ENCODE measurements around the gene B3GALT4.
"Not testable (repeated sequence)": the region's sequence is repeated elsewhere in the genome, so short reads cannot be mapped to it uniquely, and the experiment has no call there.

The B3GALT4 gene

DNA sequence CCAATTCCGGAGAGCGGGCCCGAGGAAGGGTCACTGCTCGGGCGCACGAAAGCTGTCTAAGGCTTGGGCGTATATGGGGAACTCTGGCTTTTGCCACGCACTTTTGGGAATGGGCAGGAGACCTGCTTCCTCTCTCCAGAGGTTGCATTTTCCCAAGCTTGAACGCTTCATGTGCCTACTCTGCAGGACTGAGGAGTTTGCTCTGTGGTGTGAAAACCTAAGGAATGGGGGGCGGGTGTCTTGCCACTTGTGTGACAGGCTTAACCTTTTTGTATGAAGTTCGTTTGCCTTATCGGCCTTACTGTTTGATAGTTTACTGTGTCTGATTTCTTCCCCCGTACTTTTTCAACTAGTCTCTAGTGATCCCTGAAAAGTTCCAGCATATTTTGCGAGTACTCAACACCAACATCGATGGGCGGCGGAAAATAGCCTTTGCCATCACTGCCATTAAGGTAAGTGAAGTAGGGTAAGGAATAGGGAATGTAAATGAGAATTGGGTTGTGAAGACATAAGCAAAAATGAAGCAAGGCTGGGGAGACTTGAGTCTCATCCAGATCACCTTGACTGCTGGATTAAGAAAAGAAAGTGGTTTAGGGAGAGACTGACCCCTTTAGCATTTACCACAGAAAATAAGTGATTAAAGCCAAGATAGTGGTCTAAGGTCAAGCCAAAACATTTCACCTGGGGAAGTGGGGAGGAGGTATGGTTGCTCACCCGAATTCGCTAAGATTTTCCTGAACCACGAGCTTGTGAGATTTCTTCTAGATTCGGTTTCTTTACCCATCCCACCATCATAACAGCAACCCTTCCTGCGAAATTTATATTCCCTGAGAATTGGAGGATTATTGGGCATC is 4.4 kb upstream of the B3GALT4 start:
- no peak for DNase-seq

GRCh38 chr6:33273129-33273923 is 3.6 kb upstream of the B3GALT4 start:
- DNase-seq, result no peak

GRCh38 chr6:33273924-33274902 is 2.7 kb upstream of the B3GALT4 start:
- no peak for DNase-seq

DNA sequence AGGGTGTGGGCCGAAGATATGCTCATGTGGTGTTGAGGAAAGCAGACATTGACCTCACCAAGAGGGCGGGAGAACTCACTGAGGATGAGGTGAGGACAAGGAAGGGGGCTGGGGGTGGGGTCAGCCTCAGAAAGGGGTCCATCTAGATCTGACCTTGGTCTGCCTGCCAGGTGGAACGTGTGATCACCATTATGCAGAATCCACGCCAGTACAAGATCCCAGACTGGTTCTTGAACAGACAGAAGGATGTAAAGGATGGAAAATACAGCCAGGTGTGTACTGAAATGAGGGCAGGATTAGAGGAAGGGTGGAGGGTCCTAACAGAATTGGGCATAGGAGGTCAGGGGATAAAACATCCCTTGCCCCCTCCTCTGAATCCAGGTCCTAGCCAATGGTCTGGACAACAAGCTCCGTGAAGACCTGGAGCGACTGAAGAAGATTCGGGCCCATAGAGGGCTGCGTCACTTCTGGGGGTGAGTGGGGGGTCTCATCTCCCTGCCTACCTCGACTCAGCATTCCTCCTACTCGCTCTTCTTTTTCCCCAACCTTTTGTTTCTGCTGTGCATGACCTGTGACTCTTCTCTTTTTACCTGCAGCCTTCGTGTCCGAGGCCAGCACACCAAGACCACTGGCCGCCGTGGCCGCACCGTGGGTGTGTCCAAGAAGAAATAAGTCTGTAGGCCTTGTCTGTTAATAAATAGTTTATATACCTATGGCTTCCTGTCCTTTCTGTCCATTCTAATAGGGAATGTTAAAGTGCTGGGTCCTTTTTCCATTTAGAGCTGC is 935 bp upstream of the B3GALT4 start:
- not testable (repeated sequence) for DNase-seq

GRCh38 chr6:33276581-33276863 is 401 bp upstream of the B3GALT4 start:
- no peak for DNase-seq

- DNase-seq, result no peak
Observed at GRCh38 chr6:33277663-33278391, 904 bp downstream of the B3GALT4 start.

DNA sequence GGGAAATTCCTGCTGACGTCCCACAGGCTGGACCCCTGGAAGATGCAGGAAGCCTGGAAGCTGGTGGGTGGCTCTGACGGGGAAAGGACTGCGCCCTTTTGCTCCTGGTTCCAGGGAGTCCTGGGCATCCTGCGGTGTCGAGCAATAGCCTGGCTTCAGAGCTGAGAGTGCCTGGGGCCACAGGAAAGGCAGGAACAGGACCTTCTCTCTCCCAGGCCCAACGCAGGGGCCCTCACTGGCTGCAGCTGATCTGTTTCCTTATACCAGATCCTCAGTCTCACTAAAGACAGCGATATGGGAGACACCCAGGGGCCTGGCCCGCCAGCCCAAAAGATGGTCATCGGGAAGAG is 1.4 kb downstream of the B3GALT4 start:
- no peak for DNase-seq

GRCh38 chr6:33278810-33279209 is 1.9 kb downstream of the B3GALT4 start:
- no peak for DNase-seq

GRCh38 chr6:33279257-33279695 is 2.4 kb downstream of the B3GALT4 start:
- no peak for DNase-seq

- peak; percentile 58 for DNase-seq
Observed at GRCh38 chr6:33279971-33280511, 3.1 kb downstream of the B3GALT4 start.

DNA sequence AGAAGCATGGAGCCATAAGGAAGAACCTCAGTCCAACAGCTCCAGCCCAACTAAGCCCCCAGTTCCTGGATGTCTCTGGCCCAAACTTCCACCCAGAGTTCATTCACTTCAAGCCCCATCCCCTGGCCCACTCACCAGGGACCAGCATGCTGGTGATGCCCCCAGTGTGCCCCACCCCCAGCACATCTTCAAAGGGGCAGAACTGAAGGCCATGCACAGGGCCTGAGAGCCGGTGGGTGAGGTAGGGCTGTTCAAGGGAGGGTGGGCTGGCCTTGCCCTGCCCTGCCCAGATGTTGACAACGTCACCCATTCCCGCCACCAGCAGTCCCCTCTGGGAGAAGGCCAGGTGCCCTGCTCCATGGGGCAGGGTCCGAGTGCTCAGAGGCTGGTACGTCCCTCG is 3.6 kb downstream of the B3GALT4 start:
- DNase-seq, result no peak

DNA sequence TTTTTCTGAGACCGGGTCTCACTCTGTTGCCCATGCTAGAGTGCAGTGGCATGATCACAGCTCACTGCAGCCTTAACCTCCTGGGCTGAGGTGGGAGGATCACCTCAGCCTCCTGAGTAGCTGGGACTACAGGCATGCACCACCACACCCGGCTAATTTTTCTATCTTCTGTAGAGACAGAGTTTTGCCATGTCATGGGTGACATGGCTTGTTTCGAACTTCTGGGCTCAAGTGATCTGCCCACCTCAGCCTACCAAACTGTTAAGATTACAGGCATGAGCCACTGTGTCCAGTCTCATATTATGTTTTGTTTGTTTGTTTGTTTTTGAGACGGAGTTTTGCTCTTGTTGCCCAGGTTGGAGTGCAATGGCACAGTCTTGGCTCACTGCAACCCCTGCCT is 8.3 kb downstream of the B3GALT4 start:
- DNase-seq, result not testable (repeated sequence)

DNA sequence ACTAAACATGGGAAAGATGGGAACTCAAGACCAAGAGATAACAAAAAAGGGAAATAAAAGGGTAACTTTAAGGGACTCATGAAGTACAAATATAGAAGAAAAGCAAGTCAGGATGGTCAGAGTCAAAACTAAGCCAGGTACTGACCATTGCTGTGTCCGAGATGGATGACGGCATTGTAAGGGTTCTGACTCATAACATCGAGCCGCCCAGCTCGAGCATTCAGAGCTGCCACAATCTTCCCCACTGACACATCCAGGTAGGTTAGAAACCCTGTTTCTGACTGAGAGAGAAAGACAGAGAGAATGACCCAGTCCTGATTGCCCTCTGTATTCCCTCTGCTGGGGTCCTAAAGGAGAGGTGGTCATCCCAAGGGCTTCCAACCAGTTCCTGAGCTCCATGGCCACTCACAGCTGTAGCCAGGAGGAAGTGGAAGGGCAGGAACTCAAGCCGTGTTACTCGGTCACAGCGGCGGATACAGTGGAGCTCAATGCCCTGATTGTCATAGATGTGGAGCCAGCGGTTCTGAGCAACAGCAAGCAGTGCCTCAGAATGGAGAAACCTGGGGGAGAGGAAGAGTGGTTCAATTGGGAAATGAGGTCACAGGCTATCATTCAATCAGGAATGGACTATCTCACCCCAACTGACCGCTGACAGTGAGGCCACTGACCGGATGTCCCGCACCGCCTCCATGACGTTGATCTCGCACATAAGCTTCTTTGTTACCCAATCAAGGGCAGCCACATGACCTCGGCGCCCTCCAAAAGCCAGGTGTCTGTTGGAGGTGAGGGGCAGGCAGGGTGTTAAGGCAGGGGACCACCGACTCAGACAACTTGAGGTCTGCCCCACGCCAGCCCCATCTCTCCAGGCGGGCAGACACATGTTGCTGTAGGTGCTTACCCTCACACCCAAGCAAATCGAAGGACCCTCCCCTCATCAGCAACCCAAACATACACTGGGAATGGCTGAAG is 10.3 kb downstream of the B3GALT4 start:
- DNase-seq, result no peak

- DNase-seq, result no peak
Observed at GRCh38 chr6:33288141-33288920, 11.4 kb downstream of the B3GALT4 start.

DNA sequence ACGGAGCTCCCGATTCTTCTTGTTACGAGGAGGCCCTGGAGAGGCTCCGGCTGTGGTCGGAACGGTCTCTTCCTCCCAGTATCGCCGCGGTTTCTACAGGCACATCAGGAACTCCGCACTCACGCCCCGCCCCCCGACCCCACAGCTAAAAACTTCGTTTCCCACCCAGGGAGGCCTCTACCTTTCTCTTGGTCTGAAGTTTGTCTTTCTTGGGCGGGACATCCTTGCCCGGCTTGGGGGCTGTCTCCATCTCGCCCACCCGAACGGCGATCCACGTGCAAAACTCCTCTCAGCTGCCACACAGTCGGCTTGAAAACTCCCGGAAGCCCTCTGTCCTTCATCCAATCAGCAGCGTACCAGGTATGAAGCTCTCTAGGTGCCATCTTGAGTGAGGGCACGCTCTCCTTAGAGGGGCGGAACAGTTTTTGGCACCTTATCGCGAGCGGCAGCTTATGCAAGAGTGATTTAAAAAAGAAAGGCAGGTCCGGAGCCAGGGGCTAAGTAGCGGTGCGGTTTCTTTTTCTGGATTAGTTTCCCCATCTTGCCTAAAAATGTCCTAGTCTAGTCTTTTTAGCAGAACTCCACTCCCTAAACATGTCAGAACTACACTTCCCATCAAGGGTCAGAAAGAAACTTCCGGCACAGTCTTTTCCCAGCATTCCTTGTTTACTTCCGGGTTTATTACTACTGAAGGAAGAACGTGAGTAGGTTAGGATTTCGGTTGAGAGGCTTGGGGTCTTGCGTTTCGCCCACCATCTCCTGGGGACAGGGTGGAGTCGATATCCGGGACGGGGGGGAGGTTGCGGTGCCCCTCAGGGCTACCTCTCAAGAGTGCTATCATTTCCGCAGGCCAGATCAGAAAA is 12.2 kb downstream of the B3GALT4 start, which contains the start of the genes PFDN6 and WDR46:
Gene PFDN6 (plus strand): TSS at position 681 of the 863 bp plus-strand sequence. CDS start 256 bp downstream, outside the sequence.
Gene WDR46 (minus strand): TSS at position 319 of the 863 bp plus-strand sequence. CDS start 69 bp downstream, at position 250.
- DNase-seq, result peak; percentile 87

DNA sequence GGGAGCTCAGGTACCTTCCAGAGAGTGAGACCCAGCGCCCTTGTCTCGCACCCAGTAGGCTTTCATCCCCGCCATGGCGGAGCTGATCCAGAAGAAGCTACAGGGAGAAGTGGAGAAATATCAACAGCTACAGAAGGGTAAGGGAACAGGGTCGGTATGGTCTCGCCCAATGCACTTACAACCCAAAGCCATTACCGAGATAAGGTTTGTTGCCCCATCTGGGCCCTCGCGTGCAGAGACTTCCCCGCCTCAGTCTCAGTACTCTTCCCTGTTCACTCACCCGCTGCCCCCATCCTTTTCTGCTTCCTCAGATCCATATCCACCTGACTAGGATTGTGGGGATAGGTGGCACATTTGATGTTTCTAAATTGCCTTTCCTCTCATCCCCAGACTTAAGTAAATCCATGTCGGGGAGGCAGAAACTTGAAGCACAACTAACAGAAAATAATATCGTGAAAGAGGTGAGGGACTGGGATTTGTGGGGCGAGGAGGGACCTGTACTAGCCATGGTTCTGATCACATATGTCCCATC is 12.9 kb downstream of the B3GALT4 start:
- no peak for DNase-seq

DNA sequence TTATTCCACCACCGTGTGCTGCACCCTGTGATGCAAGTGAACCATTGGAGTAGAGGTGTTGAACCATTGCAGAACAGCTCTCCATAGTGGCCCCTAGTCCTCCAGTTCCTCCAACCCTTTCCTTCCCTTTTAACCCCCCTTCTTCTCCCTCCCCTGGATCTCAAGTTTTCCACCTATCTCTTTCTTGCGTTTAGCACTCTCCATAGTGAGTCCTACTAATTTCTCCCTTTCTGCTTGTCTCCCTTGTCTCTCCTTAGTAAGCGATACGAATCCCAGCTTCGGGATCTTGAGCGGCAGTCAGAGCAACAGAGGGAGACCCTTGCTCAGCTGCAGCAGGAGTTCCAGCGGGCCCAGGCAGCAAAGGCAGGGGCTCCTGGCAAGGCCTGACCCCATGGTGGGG is 13.5 kb downstream of the B3GALT4 start:
- no peak for DNase-seq
